ENCODE results near the gene HDAC4.

DNA sequence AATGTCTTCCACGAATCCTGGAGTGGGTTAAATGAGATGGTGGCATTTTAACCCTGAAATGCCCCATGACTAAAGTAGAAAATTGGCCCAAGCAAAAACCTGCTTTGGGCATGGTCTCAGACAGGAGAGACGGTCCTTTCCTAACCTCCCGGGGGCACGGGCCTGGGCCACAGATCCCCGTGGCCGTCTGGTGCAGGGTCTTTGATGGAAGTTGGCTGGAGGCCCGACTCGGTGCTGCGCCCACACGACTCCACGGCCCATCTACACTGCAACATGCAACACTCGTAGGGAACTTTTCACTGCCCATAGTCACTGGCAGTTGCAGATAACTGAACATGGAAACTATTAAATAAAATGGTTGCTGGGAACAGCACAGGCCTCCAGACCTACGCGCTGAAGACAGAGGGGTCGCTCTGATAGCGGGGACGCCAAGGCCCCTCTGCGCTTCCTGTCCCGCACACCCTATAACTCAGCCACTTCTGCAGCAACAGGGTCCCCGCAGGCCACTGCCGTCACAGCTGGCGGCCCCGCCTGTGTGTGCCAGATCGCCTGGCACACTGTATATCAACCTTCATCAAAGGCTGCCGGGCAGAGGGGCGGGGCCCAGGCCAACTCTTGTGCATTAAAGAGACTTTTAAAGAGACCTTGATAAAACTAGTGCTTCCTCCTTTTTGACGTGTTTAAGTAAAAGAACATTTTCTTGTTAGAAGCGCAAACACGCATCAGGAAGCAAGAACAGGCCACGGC is 338.8 kb downstream of the HDAC4 start:
- TF ChIP-seq EZH2phosphoT487 (IDR thresholded peaks at IDR 0.05; ENCODE audit: borderline replicate concordance) (no peak), YY1 (IDR thresholded peaks at IDR 0.05; ENCODE audit: extremely low read depth, insufficient replicate concordance, low read depth, low read length) (no peak)
- TF ChIP-seq, protein P1, sequence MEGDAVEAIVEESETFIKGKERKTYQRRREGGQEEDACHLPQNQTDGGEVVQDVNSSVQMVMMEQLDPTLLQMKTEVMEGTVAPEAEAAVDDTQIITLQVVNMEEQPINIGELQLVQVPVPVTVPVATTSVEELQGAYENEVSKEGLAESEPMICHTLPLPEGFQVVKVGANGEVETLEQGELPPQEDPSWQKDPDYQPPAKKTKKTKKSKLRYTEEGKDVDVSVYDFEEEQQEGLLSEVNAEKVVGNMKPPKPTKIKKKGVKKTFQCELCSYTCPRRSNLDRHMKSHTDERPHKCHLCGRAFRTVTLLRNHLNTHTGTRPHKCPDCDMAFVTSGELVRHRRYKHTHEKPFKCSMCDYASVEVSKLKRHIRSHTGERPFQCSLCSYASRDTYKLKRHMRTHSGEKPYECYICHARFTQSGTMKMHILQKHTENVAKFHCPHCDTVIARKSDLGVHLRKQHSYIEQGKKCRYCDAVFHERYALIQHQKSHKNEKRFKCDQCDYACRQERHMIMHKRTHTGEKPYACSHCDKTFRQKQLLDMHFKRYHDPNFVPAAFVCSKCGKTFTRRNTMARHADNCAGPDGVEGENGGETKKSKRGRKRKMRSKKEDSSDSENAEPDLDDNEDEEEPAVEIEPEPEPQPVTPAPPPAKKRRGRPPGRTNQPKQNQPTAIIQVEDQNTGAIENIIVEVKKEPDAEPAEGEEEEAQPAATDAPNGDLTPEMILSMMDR (IDR thresholded peaks at IDR 0.05 in 2 of 3, conservative IDR thresholded peaks at IDR 0.05 in 1 of 3; ENCODE audit: borderline replicate concordance in 1 of 3, insufficient read depth in 1 of 3, low read depth in 2 of 3, low read length in 2 of 3), result no peak
